ENCODE measurements around the gene HSPA1A.

- TF ChIP-seq CTCF (IDR thresholded peaks at IDR 0.05), result peak in 2 of 3 experiments; percentile 25 to 53
- no peak for TF ChIP-seq POLR2A (IDR thresholded peaks at IDR 0.05)
Observed at GRCh38 chr6:31769684-31770371, 45.5 kb upstream of the HSPA1A start.

Measured in testis (tissue), 2 donors.